Tibial nerve (tissue), 4 donors: ENCODE measurements around the gene RARB. TPM values are rescaled to one million over a fixed set of nuclear protein-coding genes. Genes with fewer than 3 reads are reported as not detected.

Experiments
- DNase-seq, 2 donors: peaks; one replicate each; pipeline ENCODE4 v3.0.0-alpha.2; 2019; ENCODE audit warnings: low spot score in 2 of 2
- H3K27ac ChIP-seq, 4 donors: fragments of 200-600 bp; sonication (generic) in 3 of 4; one replicate each; pipeline ENCODE4 v1.5.1; 2017 to 2019; ENCODE audit warnings: mild to moderate bottlenecking in 1 of 4
- H3K27me3 ChIP-seq, 2 donors: fragments of 200-600 bp; sonication (generic) in 1 of 2; one replicate each; pipeline versions ENCODE4 v1.5.1 to v1.6.0; 2017 to 2019
- H3K36me3 ChIP-seq, 3 donors: fragments of 200-600 bp; sonication (generic); one replicate each; pipeline ENCODE4 v1.5.1; 2018 to 2019
- H3K4me1 ChIP-seq, 4 donors: fragments of 200-600 bp; sonication (generic) in 3 of 4; one replicate each; pipeline ENCODE4 v1.5.1; 2017 to 2019
- H3K4me3 ChIP-seq, 4 donors: fragments of 200-600 bp; sonication (generic) in 3 of 4; one replicate each; pipeline ENCODE4 v1.5.1; 2017 to 2019; ENCODE audit warnings: mild to moderate bottlenecking in 1 of 4, moderate library complexity in 1 of 4
- H3K9me3 ChIP-seq, 4 donors: fragments of 200-600 bp; sonication (generic) in 3 of 4; one replicate each; pipeline ENCODE4 v1.5.1; 2017 to 2019
- CTCF ChIP-seq, 5 experiments: fragments of 200-600 bp in 3 of 5; fragments of 450-650 bp in 2 of 5; sonication (generic) in 3 of 5; IDR thresholded peaks; one replicate each; pipeline ENCODE4 v1.5.1; 2016 to 2019; ENCODE audit warnings: antibody characterized with exemption in 5 of 5, mild to moderate bottlenecking in 3 of 5, moderate library complexity in 2 of 5
- EP300 ChIP-seq, 2 donors: sonication (generic); formaldehyde crosslinking; IDR thresholded peaks; one replicate each; pipeline ENCODE4 v1.6.1; 2017; ENCODE audit warnings: antibody characterized with exemption in 2 of 2, mild to moderate bottlenecking in 1 of 2
- POLR2A ChIP-seq, 2 donors: fragments of 450-650 bp; IDR thresholded peaks; one replicate each; pipeline ENCODE4 v1.6.1; 2017; ENCODE audit warnings: antibody characterized with exemption in 2 of 2, mild to moderate bottlenecking in 2 of 2, moderate library complexity in 2 of 2
- WGBS, 2 donors: methylation state at CpG; one replicate each; pipeline ENCODE4 v1.1.5; 2018; 5-methylcytosine and 5-hydroxymethylcytosine counted together
- total RNA-seq, 4 donors: library from RNA; depleted of rRNA; stranded (reverse); fragments of >200 nt; gene quantifications; one replicate each; pipeline ENCODE4 v1.1.0, GENCODE V29; 2016

RARB gene
- total RNA-seq, 4 donors from 2014 or later = 9.3 to 22.6 (median 15.1) TPM

GRCh38 chr3:25573386-25574171, 145.5 kb downstream of the RARB start:
- WGBS, 2 donors = 69 to 77% methylated on average over 19 of the region's 19 CpGs

GRCh38 chr3:25574172-25574765, 146.2 kb downstream of the RARB start:
- Histone ChIP-seq H3K27me3 (no peaks in the 10 kb centered on the region), H3K36me3 (peaks cover 0 to 59% (median 0%) of the 10 kb centered on the region in 3 donors), H3K4me3 (no peak overlapping the region), H3K27ac (peak overlapping the region in 1 of 4 donors; percentile 56), H3K9me3 (no peaks in the 10 kb centered on the region), H3K4me1 (peaks cover 0 to 11% (median 0%) of the 10 kb centered on the region in 4 donors)
- no peak for TF ChIP-seq EP300 (IDR thresholded peaks at IDR 0.05)
- TF ChIP-seq CTCF (IDR thresholded peaks at IDR 0.05) = no peak
- TF ChIP-seq POLR2A (IDR thresholded peaks at IDR 0.05) = no peak
- no peak for DNase-seq
- WGBS, 2 donors = 95% methylated on average over 16 of the region's 16 CpGs

More at GRCh38 chr3:25573386-25574171, 145.5 kb downstream of the RARB start:
- Histone ChIP-seq H3K27me3 (no peaks in the 10 kb centered on the region), H3K4me3 (no peak overlapping the region), H3K36me3 (peaks cover 0 to 59% (median 0%) of the 10 kb centered on the region in 3 donors), H3K27ac (peak overlapping the region in 2 of 4 donors; percentile 22 to 56), H3K9me3 (no peaks in the 10 kb centered on the region), H3K4me1 (peaks cover 0 to 11% (median 0%) of the 10 kb centered on the region in 4 donors)
- TF ChIP-seq CTCF (IDR thresholded peaks at IDR 0.05) = no peak
- TF ChIP-seq EP300 (IDR thresholded peaks at IDR 0.05) = no peak
- no peak for TF ChIP-seq POLR2A (IDR thresholded peaks at IDR 0.05)
- no peak for DNase-seq

DNA sequence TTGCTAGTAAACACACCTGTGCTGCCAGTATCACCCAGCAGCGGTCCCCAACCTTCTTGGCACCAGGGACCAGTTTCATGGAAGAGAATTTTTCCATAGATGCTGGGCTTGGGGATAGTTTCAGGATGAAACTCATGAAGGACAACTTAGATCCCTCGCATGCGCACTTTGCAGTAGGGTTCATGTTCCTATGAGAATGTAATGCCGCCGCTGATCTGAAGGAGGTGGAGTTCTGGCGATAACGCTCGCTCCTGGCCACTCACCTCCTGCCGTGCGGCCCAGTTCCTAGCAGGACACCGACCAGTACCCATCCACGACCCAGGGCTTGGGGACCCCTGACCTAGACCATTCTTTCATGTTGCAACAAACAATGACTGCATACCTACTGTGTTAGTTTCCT, 146.9 kb downstream of the RARB start:
- Histone ChIP-seq H3K4me3 (no peak overlapping the region), H3K36me3 (peaks cover 0 to 51% (median 0%) of the 10 kb centered on the region in 3 donors), H3K27me3 (no peaks in the 10 kb centered on the region), H3K27ac (no peak overlapping the region), H3K9me3 (no peaks in the 10 kb centered on the region), H3K4me1 (peaks cover 0 to 11% (median 0%) of the 10 kb centered on the region in 4 donors)
- no peak for TF ChIP-seq EP300 (IDR thresholded peaks at IDR 0.05)
- no peak for TF ChIP-seq POLR2A (IDR thresholded peaks at IDR 0.05)
- no peak for TF ChIP-seq CTCF (IDR thresholded peaks at IDR 0.05)
- WGBS, 2 donors = 94 to 97% methylated on average over 12 of the region's 12 CpGs
- DNase-seq = no peak

- no peak for DNase-seq
- Histone ChIP-seq H3K27me3 (no peaks in the 10 kb centered on the region), H3K9me3 (no peaks in the 10 kb centered on the region), H3K36me3 (peaks cover 0 to 50% (median 0%) of the 10 kb centered on the region in 3 donors), H3K4me3 (no peak overlapping the region), H3K27ac (no peak overlapping the region), H3K4me1 (peaks cover 0 to 11% (median 0%) of the 10 kb centered on the region in 4 donors)
- 60 to 82% methylated on average over 4 of the region's 4 CpGs for WGBS, 2 donors
- TF ChIP-seq EP300 (IDR thresholded peaks at IDR 0.05) (no peak), POLR2A (IDR thresholded peaks at IDR 0.05) (no peak), CTCF (IDR thresholded peaks at IDR 0.05) (no peak)
Observed at GRCh38 chr3:25576146-25576545, 148.1 kb downstream of the RARB start.
